HG03342 (cell line): Measurements from ENCODE around the gene EOLA1.
"Not testable (repeated sequence)": the region's sequence is repeated elsewhere in the genome, so short reads cannot be mapped to it uniquely, and the experiment has no call there.

Experiments used
- ATAC-seq: cut with Tn5 transposase; IDR thresholded peaks from one replicate; pipeline ENCODE4 v1.9.1; 2021; ENCODE audit warnings: mild to moderate bottlenecking, moderate library complexity; ENCODE audit not compliant: unreplicated experiment

The EOLA1 gene

DNA sequence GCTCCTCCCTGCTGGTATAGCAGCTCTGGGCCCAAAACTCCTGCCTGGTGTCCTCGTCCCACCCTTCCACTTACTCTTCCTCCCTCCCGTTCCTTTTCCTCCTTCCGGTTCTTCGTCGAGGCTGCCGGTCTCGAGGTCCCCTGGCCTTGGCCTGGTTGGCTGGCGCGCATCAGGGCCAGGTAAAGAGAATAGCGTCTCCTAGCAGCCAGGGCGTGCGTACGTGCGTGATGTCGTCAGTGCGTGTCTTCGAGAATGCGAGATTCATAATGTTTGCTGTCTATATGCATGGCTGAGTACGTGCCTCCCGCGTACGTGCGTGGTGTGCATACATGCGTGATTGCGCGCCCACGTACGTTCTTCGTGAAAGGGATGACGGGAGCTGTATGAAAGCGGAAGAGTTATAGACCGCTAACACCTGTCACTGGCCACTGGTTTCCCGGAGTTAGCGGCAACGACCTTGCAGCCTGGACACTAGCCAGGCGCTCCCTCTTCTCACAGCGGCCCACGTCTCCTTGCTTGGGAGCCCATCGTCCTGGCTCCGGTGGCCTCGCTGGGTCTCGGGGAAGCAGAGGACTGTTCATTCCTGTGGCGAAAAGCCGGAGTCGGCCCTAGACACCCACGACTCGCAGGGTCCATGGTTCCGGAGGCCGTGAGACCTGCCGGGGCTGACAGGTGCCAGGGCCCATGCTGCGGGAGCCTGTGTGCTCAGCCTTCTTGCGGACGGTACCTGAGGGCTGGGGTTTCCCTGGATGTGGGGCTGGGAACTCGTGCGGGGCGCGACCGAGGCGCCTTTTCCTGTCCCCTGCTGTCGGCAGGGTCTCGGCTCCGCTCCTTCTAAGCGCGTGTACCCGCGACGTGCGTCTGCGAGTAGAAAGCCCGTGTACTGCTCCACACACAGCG, at the start of gene EOLA1:
TSS of gene EOLA1 (plus strand) at position 392 of the 900 bp plus-strand sequence. CDS start 4,619 bp downstream, outside the sequence.
- ATAC-seq, result peak; percentile 68

- no peak for ATAC-seq
Observed at GRCh38 chrX:149491812-149492211, 49.0 kb upstream of the EOLA1 start.

GRCh38 chrX:149493567-149494562, 46.9 kb upstream of the EOLA1 start:
- no peak for ATAC-seq

DNA sequence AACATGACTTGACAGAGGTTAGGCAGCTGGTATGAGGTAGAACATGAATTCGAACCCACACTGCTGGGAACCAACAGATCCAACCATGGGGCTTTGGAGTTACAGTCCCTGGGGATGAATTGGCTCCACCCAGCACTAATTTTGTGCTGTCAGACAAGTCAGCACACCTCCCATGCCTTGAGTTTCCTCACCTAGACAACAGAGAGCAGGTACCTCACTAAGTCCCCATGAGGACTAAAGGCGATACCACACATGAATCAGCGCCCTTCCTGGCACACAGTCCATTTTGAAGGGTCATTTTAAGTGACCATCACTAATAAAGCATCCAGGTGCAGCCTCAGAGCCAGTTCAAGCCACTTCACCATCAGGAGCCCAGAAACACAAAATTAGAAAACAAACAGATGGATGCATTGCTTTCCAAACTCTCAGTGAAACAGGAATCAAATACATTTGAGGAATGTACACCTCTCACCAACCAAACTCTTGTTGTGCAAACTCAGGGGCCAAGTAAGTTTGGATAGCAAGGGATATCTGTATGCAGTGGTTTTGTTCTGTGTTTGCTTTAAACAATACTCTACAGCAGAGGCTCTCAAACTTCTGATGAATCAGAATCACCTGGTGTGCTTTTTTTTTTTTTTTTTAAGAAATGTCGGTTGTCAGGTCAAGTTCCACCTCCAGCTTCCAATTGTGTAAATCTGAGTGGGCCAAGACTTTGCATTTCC, 45.8 kb upstream of the EOLA1 start:
- ATAC-seq, result no peak

DNA sequence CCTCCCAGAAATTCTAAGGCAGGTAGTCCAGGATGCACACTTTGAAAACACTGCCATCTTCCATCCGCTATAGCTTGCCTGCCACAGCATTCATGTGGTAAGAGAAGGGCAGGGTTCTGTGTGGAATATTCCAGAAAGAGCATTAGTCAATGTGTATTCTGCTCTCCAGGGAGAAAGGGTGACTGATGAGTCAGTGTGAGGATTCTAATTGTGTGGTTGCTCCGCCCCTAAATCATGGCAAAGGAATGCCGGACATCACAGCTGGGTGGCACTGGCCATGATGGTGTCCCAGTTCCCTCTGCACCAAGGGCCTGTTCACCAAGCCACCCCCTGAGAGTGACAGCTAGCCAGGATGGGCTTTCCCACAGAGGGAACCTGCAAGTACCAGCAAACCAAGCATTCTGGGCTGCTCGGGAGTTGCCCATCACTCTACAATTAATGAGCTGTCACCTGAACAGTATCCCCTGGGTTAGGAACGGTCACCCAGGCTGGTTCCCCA, 45.2 kb upstream of the EOLA1 start:
- ATAC-seq, result no peak

GRCh38 chrX:149497054-149497453, 43.8 kb upstream of the EOLA1 start:
- ATAC-seq, result no peak

DNA sequence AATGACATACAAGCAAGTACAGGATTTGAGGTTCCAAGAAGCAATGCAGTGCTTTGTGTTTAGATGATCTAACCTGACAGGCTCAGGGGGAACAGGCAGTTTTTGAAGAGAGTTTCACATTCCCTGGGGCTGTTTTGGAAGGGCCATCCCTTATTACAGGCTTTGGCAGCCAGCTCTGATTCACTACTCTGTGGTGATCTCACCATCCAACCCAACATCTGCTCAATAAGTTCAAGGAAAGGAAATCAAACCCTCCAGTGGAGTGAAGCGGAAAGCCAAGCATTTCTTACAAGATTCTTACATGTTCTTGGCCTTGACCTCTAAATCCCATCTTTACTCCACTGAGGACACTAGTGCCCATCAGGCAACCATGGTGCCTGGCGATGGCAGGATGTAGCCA, 43.2 kb upstream of the EOLA1 start:
- no peak for ATAC-seq

DNA sequence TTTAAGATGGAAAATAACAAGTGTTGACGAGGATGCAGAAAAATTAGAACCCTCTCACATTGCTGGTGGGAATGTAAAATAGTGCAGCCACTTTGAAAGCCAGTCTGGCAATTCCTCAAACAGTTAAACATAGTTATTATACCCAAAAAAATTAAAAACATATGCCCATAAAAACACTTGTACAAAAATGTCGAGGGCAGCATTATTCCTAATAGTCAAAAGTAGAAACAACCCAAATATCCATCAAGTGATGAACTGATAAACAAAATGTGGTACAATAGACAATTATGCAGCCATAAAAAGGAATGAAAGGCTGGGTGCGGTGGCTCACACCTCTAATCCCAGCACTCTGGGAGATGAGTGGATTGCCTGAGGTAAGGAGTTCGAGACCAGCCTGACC, 42.0 kb upstream of the EOLA1 start:
- no peak for ATAC-seq

DNA sequence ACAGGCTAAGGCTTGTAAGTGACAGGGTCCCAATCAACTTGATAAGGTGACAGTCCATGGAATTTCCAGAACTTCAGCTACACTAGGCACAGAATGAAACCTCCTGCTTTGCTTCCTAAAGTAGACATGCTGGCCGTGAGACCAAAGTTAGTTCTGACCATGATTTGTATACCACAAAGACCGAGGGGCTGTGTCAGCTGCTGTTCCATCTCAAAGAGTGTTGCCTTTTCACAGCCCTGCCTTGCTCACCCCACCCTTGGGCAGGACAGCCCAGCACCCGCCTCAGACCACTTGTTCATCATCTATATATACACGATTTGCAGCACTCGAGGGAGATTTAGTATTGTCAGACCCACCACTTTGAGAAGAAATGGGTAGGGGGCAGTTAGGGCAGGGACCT, 41.0 kb upstream of the EOLA1 start:
- no peak for ATAC-seq

GRCh38 chrX:149502923-149503322, 37.9 kb upstream of the EOLA1 start:
- not testable (repeated sequence) for ATAC-seq

GRCh38 chrX:149503446-149503845, 37.4 kb upstream of the EOLA1 start:
- peak; percentile 63 for ATAC-seq

DNA sequence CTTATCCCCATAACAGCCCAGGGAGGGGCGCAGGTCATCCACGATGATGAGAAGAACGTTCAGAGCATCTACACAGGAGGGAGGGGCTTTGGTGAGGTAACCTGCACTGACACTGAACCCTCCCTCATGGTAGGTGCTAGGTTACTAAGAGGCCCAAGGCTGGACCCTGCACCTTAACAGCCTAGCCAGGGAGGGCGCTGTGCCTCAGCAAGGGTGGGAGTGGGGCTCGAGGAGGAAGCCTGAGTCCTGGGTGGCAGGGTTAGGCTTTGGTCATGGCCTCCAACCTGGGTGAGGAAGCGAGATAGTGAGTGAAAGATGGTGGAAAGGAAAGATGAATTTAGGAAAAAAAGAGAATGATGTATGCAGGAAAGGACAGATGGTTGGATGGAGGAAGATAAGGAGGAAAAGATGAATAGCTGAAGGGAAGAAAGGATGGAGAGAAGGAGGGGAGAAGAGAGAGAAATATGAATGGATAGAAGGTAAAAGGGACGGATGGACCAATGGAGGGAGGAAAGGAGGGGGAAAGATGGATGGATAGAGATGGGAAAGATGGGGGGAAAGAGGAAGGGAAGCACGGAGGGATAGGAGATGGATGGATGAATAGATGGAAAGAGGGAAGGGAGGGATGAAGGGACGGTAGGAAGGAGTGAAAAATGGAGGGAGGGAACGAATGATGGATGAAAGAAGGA, 36.4 kb upstream of the EOLA1 start:
- peak; percentile 44 for ATAC-seq

DNA sequence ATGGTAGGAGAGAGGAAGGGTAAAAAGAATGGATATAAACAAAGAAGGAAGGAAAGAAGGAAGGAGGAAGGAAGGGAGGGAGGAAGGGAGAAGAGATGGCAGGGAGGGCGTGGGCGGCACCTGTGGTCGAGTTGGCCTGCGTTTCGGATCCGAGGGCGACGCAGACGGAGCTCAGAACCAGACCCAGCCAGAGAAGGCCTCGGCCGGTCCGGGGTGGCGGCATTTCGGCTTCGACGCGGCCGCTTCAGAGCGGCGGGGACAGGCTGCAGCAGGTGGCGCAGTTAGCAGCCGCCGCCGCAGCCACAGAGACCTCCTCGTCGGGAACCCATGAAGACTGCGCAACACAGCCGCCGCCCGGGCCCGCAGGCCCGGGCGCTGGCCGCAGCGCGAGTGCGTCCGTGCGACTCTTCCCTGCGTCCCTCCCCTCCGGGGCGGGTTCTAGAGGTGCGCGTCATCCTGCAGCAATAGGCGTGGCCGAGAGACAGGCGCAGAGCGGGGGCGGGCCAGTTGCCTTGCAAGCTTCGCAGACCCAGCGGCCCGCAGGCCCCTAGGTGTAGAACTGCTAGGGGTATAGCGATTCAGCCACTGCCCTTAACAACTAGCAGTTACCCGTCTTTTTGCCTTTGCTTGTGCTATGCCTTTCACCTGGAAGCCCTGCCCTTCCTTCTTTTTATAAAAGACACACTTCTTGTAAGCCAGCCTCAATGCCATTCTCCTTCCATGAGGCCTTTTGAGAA, 35.7 kb upstream of the EOLA1 start, which contains the start of gene IDS:
TSS of gene IDS (minus strand) at position 392 of the 737 bp plus-strand sequence. CDS start at position 223, 169 bp downstream.
- peak; percentile 56 for ATAC-seq

DNA sequence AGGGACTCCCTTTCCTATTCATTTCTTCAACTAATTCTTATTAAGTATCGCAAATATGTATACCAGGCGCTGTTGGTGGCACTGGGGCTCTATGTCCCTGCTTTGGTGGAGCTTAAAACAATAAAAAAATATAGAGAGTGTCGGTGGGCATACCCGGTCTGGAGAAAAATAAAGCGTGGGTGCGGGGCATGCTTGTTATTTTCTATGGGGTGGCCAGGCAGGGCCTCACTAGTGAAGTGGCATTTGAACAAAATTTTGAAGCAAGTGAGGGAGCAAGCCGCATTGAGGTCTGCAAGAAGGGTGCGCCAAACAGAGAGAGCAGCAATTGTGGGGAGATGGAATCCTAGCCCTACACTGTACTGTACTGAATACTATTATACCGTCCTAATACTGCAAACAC, 35.1 kb upstream of the EOLA1 start:
- ATAC-seq, result no peak

DNA sequence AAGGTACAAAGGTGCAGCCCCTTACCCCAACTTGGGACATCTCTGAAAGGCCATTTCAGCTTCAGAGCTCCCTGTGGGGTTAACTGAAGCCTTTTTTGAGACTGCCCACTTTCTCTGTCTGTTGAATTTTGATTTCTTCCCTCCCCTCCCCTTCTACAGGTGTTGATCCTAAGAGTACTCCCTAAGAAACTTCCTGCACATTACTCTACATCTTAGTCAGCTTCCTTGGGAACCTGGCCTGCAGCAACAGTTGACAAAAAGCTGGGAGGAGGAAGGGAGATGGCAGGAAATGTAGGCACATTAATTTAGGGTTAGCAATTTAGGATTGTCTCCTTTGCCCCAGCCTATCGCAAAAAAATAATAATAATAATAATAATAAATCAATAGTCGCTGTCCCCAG, 34.5 kb upstream of the EOLA1 start:
- ATAC-seq, result no peak

DNA sequence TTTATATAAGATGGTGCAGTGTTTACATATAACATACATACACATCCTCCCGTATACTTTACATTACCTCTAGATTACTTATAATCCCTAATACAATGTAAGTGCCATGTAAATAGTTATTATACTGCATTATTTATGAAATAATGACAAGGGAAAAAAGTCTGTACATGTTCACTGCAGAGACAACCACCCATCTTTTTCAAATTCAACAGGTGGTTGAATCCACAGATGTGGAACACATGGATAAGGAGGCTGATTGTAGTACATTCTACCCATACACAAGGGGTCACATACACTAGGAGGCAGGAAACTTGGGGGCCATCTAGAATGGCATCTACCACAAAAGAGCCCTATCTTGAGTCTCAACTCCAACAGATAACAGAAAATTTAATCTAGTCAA, 32.3 kb upstream of the EOLA1 start:
- no peak for ATAC-seq

- peak; percentile 46 for ATAC-seq
Observed at GRCh38 chrX:149510386-149510785, 30.4 kb upstream of the EOLA1 start.

DNA sequence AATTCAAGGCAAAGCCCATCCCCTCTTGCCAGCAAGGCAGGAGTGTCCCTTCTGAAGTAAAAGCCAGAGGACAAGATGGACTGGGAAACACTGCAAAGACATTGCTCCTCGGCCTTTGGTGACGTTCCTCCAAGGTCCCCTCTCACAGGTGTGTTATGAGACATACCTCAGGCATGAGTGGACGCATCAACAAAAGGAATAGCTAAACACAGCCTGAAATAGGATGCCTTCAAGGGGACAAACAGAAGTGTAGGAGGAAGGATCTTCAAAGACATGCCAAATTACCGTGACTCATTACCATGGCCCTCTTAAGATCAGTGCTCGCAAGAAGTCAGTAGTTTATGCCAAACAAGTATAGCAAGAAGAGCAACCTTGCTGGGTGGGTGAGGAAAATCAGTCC, 29.7 kb upstream of the EOLA1 start:
- no peak for ATAC-seq

DNA sequence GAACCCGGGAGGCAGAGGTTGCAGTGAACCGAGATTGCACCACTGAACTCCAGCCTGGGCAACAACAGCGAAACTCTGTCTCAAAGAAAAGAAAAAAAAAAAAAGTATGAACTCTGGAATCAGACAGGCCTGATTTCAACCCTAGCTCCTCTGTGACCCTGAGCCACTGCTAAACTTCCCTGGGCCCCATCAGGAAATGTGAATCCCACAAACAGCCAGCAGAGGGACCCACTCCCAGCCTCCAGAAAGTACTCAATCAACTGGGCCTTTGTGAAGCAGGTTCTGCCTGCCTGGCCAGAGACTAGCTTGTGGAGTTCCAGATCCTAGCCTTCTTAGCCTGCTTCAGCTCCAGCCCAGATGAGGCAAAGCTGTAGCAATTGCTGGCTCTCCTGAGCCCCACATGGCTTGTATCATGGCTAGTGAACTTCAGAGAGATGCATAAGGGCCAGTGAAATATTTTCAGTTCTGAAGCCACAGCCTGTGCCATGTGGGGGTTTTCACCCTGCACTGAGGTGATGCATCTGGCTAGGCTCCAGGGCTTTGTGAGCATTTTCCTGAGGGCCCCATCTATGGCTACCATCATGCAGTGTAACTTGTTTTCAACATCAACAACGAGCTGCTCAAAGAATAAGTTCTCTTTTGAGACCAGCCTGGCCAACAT, 28.5 kb upstream of the EOLA1 start:
- peak; percentile 77 for ATAC-seq
